Caco-2 (cell line): ENCODE results near the gene TANGO2. TPM values are rescaled to one million over a fixed set of nuclear protein-coding genes. Genes with fewer than 3 reads are reported as not detected.

Source experiments
- BruUV-seq: library from RNA; stranded (reverse); fragments of 400-500 nt; replicated peaks from 2 replicates; lab custom pipeline; 2021; lab: Mats Ljungman, UMichigan
- CTCF ChIA-PET: fragments of 300-600 bp; sonication (Branson Sonifier 250); formaldehyde crosslinking; loops from one replicate; lab custom pipeline; 2022; ENCODE audit warnings: antibody characterized with exemption; lab: Charles Lee
- POLR2A ChIA-PET: fragments of 300-600 bp; sonication (Branson Sonifier 250); formaldehyde crosslinking; loops from one replicate; lab custom pipeline; 2022; ENCODE audit warnings: antibody characterized with exemption; lab: Charles Lee
- DNase-seq, 2 experiments: peaks; one replicate each; pipeline versions ENCODE4 v3.0.0 to v3.0.0-alpha.2; 2020 to 2022
- H3K27me3 ChIP-seq: replicated peaks from 2 replicates; pipeline ENCODE4 v1.6.0; 2011; ENCODE audit warnings: low read length; ENCODE audit not compliant: control insufficient read depth, insufficient read depth
- H3K36me3 ChIP-seq: 2 replicates; pipeline ENCODE4 v1.5.1; 2011; ENCODE audit warnings: low read length; ENCODE audit not compliant: control insufficient read depth, insufficient read depth
- H3K4me1 ChIP-seq: fragments of 250-450 bp; sonication (Bioruptor Pico); 2 replicates; pipeline ENCODE4 v1.5.1; 2020; ENCODE audit warnings: mild to moderate bottlenecking
- H3K4me3 ChIP-seq: 2 replicates; pipeline ENCODE4 v1.5.1; 2011; ENCODE audit warnings: low read depth, mild to moderate bottlenecking, control low read depth, low read length
- H3K9me3 ChIP-seq: fragments of 250-450 bp; sonication (Bioruptor Pico); 2 replicates; pipeline ENCODE4 v1.5.1; 2020; ENCODE audit warnings: mild to moderate bottlenecking, moderate library complexity
- H3K27ac Mint-ChIP-seq: one replicate; pipeline ENCODE4 v1.8.0; 2022; ENCODE audit warnings: mixed read lengths; ENCODE audit not compliant: unreplicated experiment
- H3K27me3 Mint-ChIP-seq: one replicate; pipeline ENCODE4 v1.8.0; 2022; ENCODE audit warnings: mixed read lengths; ENCODE audit not compliant: insufficient read depth, unreplicated experiment
- H3K36me3 Mint-ChIP-seq: one replicate; pipeline ENCODE4 v1.8.0; 2022; ENCODE audit warnings: mild to moderate bottlenecking, mixed read lengths; ENCODE audit not compliant: insufficient read depth, unreplicated experiment
- H3K4me1 Mint-ChIP-seq: one replicate; pipeline ENCODE4 v1.8.0; 2022; ENCODE audit warnings: low read depth, mixed read lengths; ENCODE audit not compliant: unreplicated experiment
- H3K4me3 Mint-ChIP-seq: one replicate; pipeline ENCODE4 v1.8.0; 2022; ENCODE audit warnings: mild to moderate bottlenecking, moderate library complexity, mixed read lengths; ENCODE audit not compliant: unreplicated experiment
- H3K9me3 Mint-ChIP-seq: one replicate; pipeline ENCODE4 v1.8.0; 2022; ENCODE audit warnings: mixed read lengths; ENCODE audit not compliant: unreplicated experiment
- CTCF ChIP-seq, 2 experiments: fragments of 200-600 bp in 1 of 2; IDR thresholded peaks; 1 replicate in 1 of 2; 2 replicates in 1 of 2; pipeline versions ENCODE4 v1.5.1 to v1.8.0; 2011 to 2022; ENCODE audit warnings: antibody characterized with exemption in 1 of 2, control low read depth in 1 of 2, inconsistent platforms in 1 of 2, low read depth in 1 of 2, low read length in 1 of 2, mild to moderate bottlenecking in 1 of 2, moderate library complexity in 1 of 2; ENCODE audit not compliant: insufficient read depth in 1 of 2, severe bottlenecking in 1 of 2, unreplicated experiment in 1 of 2
- intact Hi-C: fragments of 100-400 bp; cut with micrococcal nuclease; formaldehyde crosslinking; loops from one replicate; pipeline ENCODE4 v1.10.0; 2022; ENCODE audit not compliant: unreplicated experiment
- total RNA-seq: library from RNA; stranded (reverse); gene quantifications from 2 replicates; pipeline ENCODE4 v1.2.3, GENCODE V29; 2022

TANGO2 gene
- total RNA-seq, 1 experiment from 2014 or later: 26.6 TPM

GRCh38 chr22:20015187-20015625, 5.7 kb upstream of the TANGO2 start:
- DNase-seq: no peak
- Mint-ChIP-seq H3K27me3 (no peaks in the 10 kb centered on the region), H3K27ac (no peak overlapping the region), H3K4me1 (no peaks in the 10 kb centered on the region), H3K9me3 (no peaks in the 10 kb centered on the region), H3K36me3 (no peaks in the 10 kb centered on the region), H3K4me3 (peak overlapping the region; percentile 57)
- ChIA-PET CTCF (interaction anchor here (0.7 kb wide), 1 partner anchor 63 kb away, joined by 3 read pairs; no protein-coding TSS in a partner anchor), POLR2A (interaction anchor here (0.6 kb wide), 1 partner anchor 70 kb away, joined by 3 read pairs; no protein-coding TSS in a partner anchor)
- Histone ChIP-seq H3K36me3 (no peaks in the 10 kb centered on the region), H3K9me3 (no peaks in the 10 kb centered on the region), H3K4me3 (no peak overlapping the region), H3K4me1 (peaks cover 11% of the 10 kb centered on the region), H3K27me3 (no peaks in the 10 kb centered on the region; the same call in 1 of the 2 replicates)
- no peak for TF ChIP-seq CTCF (IDR thresholded peaks at IDR 0.05; ENCODE audit: insufficient read depth in 1 of 2, low read depth in 1 of 2, low read length in 1 of 2, severe bottlenecking in 1 of 2, unreplicated experiment in 1 of 2)
- intact Hi-C loops: loop anchor here (5.0 kb wide), 1 partner anchor 67 kb away; the partner anchor contains the start of gene DGCR8
- no TSS peak for BruUV-seq

GRCh38 chr22:20015971-20016733, 4.8 kb upstream of the TANGO2 start:
- TF ChIP-seq CTCF (IDR thresholded peaks at IDR 0.05; ENCODE audit: insufficient read depth in 1 of 2, low read depth in 1 of 2, low read length in 1 of 2, severe bottlenecking in 1 of 2, unreplicated experiment in 1 of 2): no peak
- Mint-ChIP-seq H3K9me3 (no peaks in the 10 kb centered on the region), H3K4me1 (no peaks in the 10 kb centered on the region), H3K36me3 (no peaks in the 10 kb centered on the region), H3K4me3 (peak overlapping the region; percentile 85), H3K27me3 (no peaks in the 10 kb centered on the region), H3K27ac (no peak overlapping the region)
- no TSS peak for BruUV-seq
- Histone ChIP-seq H3K27me3 (no peaks in the 10 kb centered on the region; the same call in 1 of the 2 replicates), H3K4me3 (peak overlapping the region; percentile 57), H3K4me1 (peaks cover 11% of the 10 kb centered on the region), H3K36me3 (no peaks in the 10 kb centered on the region), H3K9me3 (no peaks in the 10 kb centered on the region)
- POLR2A ChIA-PET: interaction anchor here (0.5 to 0.6 kb wide), 2 partner anchors 63 to 69 kb away, joined by 3 read pairs; no protein-coding TSS in a partner anchor
- intact Hi-C loops: loop anchor here (2.0 to 5.0 kb wide), 2 partner anchors 45 to 66 kb away; partner anchors contain the start of gene DGCR8
- DNase-seq: peak; percentile 59 to 72
- CTCF ChIA-PET: interaction anchor here (0.6 to 0.7 kb wide), 2 partner anchors 53 to 64 kb away, joined by 3 to 4 read pairs; no protein-coding TSS in a partner anchor

- DNase-seq: peak; percentile 90 to 96
- ChIA-PET CTCF (no interaction called here), POLR2A (no interaction called here)
- peak in 1 of 2 experiments; percentile 24 for TF ChIP-seq CTCF (IDR thresholded peaks at IDR 0.05; ENCODE audit: insufficient read depth in 1 of 2, low read depth in 1 of 2, low read length in 1 of 2, severe bottlenecking in 1 of 2, unreplicated experiment in 1 of 2)
- no peaks in the 10 kb centered on the region for H3K27me3 Mint-ChIP-seq
- Histone ChIP-seq H3K4me1 (peaks cover 13% of the 10 kb centered on the region), H3K27me3 (no peaks in the 10 kb centered on the region; the same call in 1 of the 2 replicates), H3K4me3 (peak within 1 kb of the TSS; percentile 57), H3K9me3 (no peaks in the 10 kb centered on the region), H3K36me3 (no peaks in the 10 kb centered on the region)
- intact Hi-C loops: loop anchor here (2.0 to 5.0 kb wide), 2 partner anchors 46 to 65 kb away; partner anchors contain the start of gene DGCR8
- peak within 1 kb of the TSS; percentile 85 for H3K4me3 Mint-ChIP-seq
- no TSS peak for BruUV-seq
- H3K4me1 Mint-ChIP-seq: no peaks in the 10 kb centered on the region
- H3K36me3 Mint-ChIP-seq: peaks cover 5% of the 10 kb centered on the region
- no peak within 1 kb of the TSS for H3K27ac Mint-ChIP-seq
- H3K9me3 Mint-ChIP-seq: no peaks in the 10 kb centered on the region
Measured at GRCh38 chr22:20016734-20017621, 3.9 kb upstream of the TANGO2 start, which contains the start of gene ARVCF. Gene ARVCF, minus strand, starts transcription at chr22:20016823. Its CDS starts 26,029 bp downstream, at chr22:19990794.
